H9 (cell line): Measurements from ENCODE around the gene F3. TPM values are rescaled to one million over a fixed set of nuclear protein-coding genes. Genes with fewer than 3 reads are reported as not detected.

Experiments used
- DNase-seq: peaks from one replicate; pipeline ENCODE4 v3.0.0-alpha.2; 2017
- H2AFZ ChIP-seq: one replicate; pipeline ENCODE4 v1.6.1; 2013; ENCODE audit warnings: mild to moderate bottlenecking, low read length, control low read depth, moderate library complexity
- H2AK5ac ChIP-seq: 2 replicates; pipeline ENCODE4 v1.6.1; 2013; ENCODE audit warnings: low read length, control low read depth, mixed read lengths; ENCODE audit not compliant: insufficient read length
- H2BK120ac ChIP-seq: one replicate; pipeline ENCODE4 v1.6.1; 2013; ENCODE audit warnings: low read depth, mild to moderate bottlenecking, low read length, control low read depth, inconsistent platforms; ENCODE audit not compliant: poor library complexity, severe bottlenecking
- H2BK12ac ChIP-seq: 2 replicates; pipeline ENCODE4 v1.6.1; 2013; ENCODE audit warnings: low read length, control low read depth, mixed read lengths, low read depth; ENCODE audit not compliant: insufficient read length
- H2BK15ac ChIP-seq: 2 replicates; pipeline ENCODE4 v1.6.1; 2013; ENCODE audit warnings: low read depth, low read length, control low read depth
- H2BK20ac ChIP-seq: one replicate; pipeline ENCODE4 v1.6.1; 2013; ENCODE audit warnings: low read depth, mild to moderate bottlenecking, low read length, control low read depth, inconsistent platforms; ENCODE audit not compliant: poor library complexity, severe bottlenecking
- H2BK5ac ChIP-seq: 2 replicates; pipeline ENCODE4 v1.6.1; 2013; ENCODE audit warnings: low read length, control low read depth, mixed read lengths; ENCODE audit not compliant: insufficient read length
- H3K14ac ChIP-seq: 2 replicates; pipeline ENCODE4 v1.6.1; 2013; ENCODE audit warnings: low read length, control low read depth; ENCODE audit not compliant: insufficient read depth
- H3K18ac ChIP-seq: 2 replicates; pipeline ENCODE4 v1.6.1; 2013; ENCODE audit warnings: low read depth, mild to moderate bottlenecking, mixed read lengths, low read length, control low read depth; ENCODE audit not compliant: insufficient read length
- H3K23ac ChIP-seq: 2 replicates; pipeline ENCODE4 v1.6.1; 2013; ENCODE audit warnings: low read length, control low read depth, mixed read lengths, low read depth; ENCODE audit not compliant: insufficient read length
- H3K23me2 ChIP-seq: 2 replicates; pipeline ENCODE4 v1.6.1; 2013; ENCODE audit warnings: low read depth, mild to moderate bottlenecking, mixed read lengths, low read length, control low read depth; ENCODE audit not compliant: insufficient read length, poor library complexity, severe bottlenecking
- H3K27ac ChIP-seq: 2 replicates; pipeline ENCODE4 v1.5.1; 2013; ENCODE audit warnings: low read length, control low read depth, mixed read lengths, low read depth; ENCODE audit not compliant: insufficient read length
- H3K27me3 ChIP-seq: 2 replicates; pipeline ENCODE4 v1.6.1; 2013; ENCODE audit warnings: low read length, control low read depth, inconsistent platforms; ENCODE audit not compliant: insufficient read depth
- H3K4ac ChIP-seq: 2 replicates; pipeline ENCODE4 v1.6.1; 2013; ENCODE audit warnings: low read depth, mild to moderate bottlenecking, control low read depth, inconsistent platforms, low read length, moderate library complexity
- H3K4me1 ChIP-seq: 2 replicates; pipeline ENCODE4 v1.6.1; 2013; ENCODE audit warnings: low read length, control low read depth, inconsistent platforms; ENCODE audit not compliant: insufficient read depth
- H3K4me2 ChIP-seq: 2 replicates; pipeline ENCODE4 v1.6.1; 2013; ENCODE audit warnings: low read length, control low read depth, mixed read lengths; ENCODE audit not compliant: insufficient read length, insufficient read depth
- H3K56ac ChIP-seq: 2 replicates; pipeline ENCODE4 v1.6.1; 2013; ENCODE audit warnings: low read depth, mild to moderate bottlenecking, mixed read lengths, low read length, control low read depth; ENCODE audit not compliant: insufficient read length
- H3K79me1 ChIP-seq: 2 replicates; pipeline ENCODE4 v1.6.1; 2013; ENCODE audit warnings: low read depth, mild to moderate bottlenecking, moderate library complexity, low read length, control low read depth, inconsistent platforms; ENCODE audit not compliant: insufficient read depth, poor library complexity, severe bottlenecking
- H3K79me2 ChIP-seq: 2 replicates; pipeline ENCODE4 v1.6.1; 2013; ENCODE audit warnings: low read length, control low read depth, inconsistent platforms; ENCODE audit not compliant: insufficient read depth
- H3K9ac ChIP-seq: 2 replicates; pipeline ENCODE4 v1.6.1; 2013; ENCODE audit warnings: low read length, control low read depth, mixed read lengths; ENCODE audit not compliant: insufficient read length; ENCODE audit errors: extremely low read depth
- H3K9me3 ChIP-seq: one replicate; pipeline ENCODE4 v1.6.1; 2013; ENCODE audit warnings: low read depth, low read length, inconsistent platforms; ENCODE audit not compliant: control insufficient read depth
- H3T11ph ChIP-seq: one replicate; pipeline ENCODE4 v1.6.1; 2013; ENCODE audit warnings: mild to moderate bottlenecking, low read length, control low read depth, inconsistent platforms
- H4K20me1 ChIP-seq: one replicate; pipeline ENCODE4 v1.6.1; 2013; ENCODE audit not compliant: control insufficient read depth, insufficient read length, insufficient read depth
- H4K5ac ChIP-seq: 2 replicates; pipeline ENCODE4 v1.6.1; 2013; ENCODE audit warnings: low read depth, mild to moderate bottlenecking, mixed read lengths, low read length, control low read depth; ENCODE audit not compliant: insufficient read length
- H4K8ac ChIP-seq: replicated peaks from 2 replicates; pipeline ENCODE4 v1.6.1; 2013; ENCODE audit warnings: low read length, control low read depth, mixed read lengths, low read depth; ENCODE audit not compliant: insufficient read length
- H4K91ac ChIP-seq: 2 replicates; pipeline ENCODE4 v1.6.1; 2013; ENCODE audit warnings: low read depth, mild to moderate bottlenecking, moderate library complexity, mixed read lengths, low read length, control low read depth; ENCODE audit not compliant: insufficient read length
- H3K27ac Mint-ChIP-seq, 3 experiments: 2 replicates in 2 of 3; 3 replicates in 1 of 3; pipeline ENCODE4 v1.8.0; 2020 to 2021; ENCODE audit warnings: mixed read lengths in 3 of 3, mild to moderate bottlenecking in 1 of 3, moderate library complexity in 1 of 3
- H3K27me3 Mint-ChIP-seq: 2 replicates; pipeline ENCODE4 v1.8.0; 2021; ENCODE audit warnings: low read depth, mild to moderate bottlenecking, moderate library complexity, mixed read lengths
- H3K36me3 Mint-ChIP-seq, 3 experiments: 2 replicates in 2 of 3; 3 replicates in 1 of 3; pipeline ENCODE4 v1.8.0; 2020 to 2021; ENCODE audit warnings: low read depth in 3 of 3, mixed read lengths in 3 of 3; ENCODE audit not compliant: insufficient read depth in 1 of 3
- H3K4me1 Mint-ChIP-seq, 2 experiments: 2 replicates each; pipeline ENCODE4 v1.8.0; 2020; ENCODE audit warnings: mixed read lengths in 2 of 2
- H3K4me3 Mint-ChIP-seq, 2 experiments: 2 replicates in 1 of 2; 3 replicates in 1 of 2; pipeline ENCODE4 v1.8.0; 2020 to 2021; ENCODE audit warnings: mild to moderate bottlenecking in 2 of 2, mixed read lengths in 2 of 2, moderate library complexity in 1 of 2
- H3K9me3 Mint-ChIP-seq, 2 experiments: 2 replicates in 1 of 2; 3 replicates in 1 of 2; pipeline ENCODE4 v1.8.0; 2020; ENCODE audit warnings: mild to moderate bottlenecking in 2 of 2, mixed read lengths in 2 of 2, moderate library complexity in 1 of 2
- CTCF ChIP-seq: fragments of 200-600 bp; sonication (generic); conservative IDR thresholded peaks from 3 replicates; pipeline ENCODE4 v1.8.0; 2021; ENCODE audit warnings: antibody characterized with exemption, mild to moderate bottlenecking
- WGBS: extraction: QIAGEN DNeasy Blood & Tissue Kit; methylation state at CpG from one replicate; pipeline ENCODE4 v1.1.7; 2013; ENCODE audit warnings: missing lambda C conversion rate, low lambda C conversion rate, mixed read lengths; ENCODE audit not compliant: insufficient read length; ENCODE audit errors: extremely low coverage; 5-methylcytosine and 5-hydroxymethylcytosine counted together
- total RNA-seq: library from RNA; stranded (reverse); gene quantifications from 2 replicates; pipeline ENCODE4 v1.2.1, GENCODE V29; 2021

The F3 gene
- total RNA-seq, 1 experiment from 2014 or later, result 21.7 TPM

- Histone ChIP-seq H4K20me1 (no peaks in the 10 kb centered on the region), H2BK15ac (no peak overlapping the region), H3K56ac (no peak overlapping the region), H3K9me3 (no peaks in the 10 kb centered on the region), H3K79me2 (no peaks in the 10 kb centered on the region), H2AFZ (no peak overlapping the region), H3K27me3 (no peaks in the 10 kb centered on the region), H2AK5ac (no peak overlapping the region), H3K18ac (no peak overlapping the region), H3K27ac (no peak overlapping the region), H2BK5ac (no peak overlapping the region), H4K91ac (no peak overlapping the region), H3K23ac (no peak overlapping the region), H3K4me2 (no peak overlapping the region), H3K4ac (no peak overlapping the region), H2BK12ac (no peak overlapping the region), H2BK120ac (no peak overlapping the region), H3K9ac (no peak overlapping the region), H4K8ac (no peak overlapping the region), H4K5ac (no peak overlapping the region), H2BK20ac (no peak overlapping the region), H3K23me2 (no peaks in the 10 kb centered on the region), H3K4me1 (peaks cover 2% of the 10 kb centered on the region; the same call in 1 of the 2 replicates), H3K79me1 (no peaks in the 10 kb centered on the region), H3T11ph (no peak overlapping the region), H3K14ac (no peak overlapping the region)
- Mint-ChIP-seq H3K27ac (no peak overlapping the region), H3K36me3 (peaks cover 7 to 30% (median 16%) of the 10 kb centered on the region in 3 experiments; a peak in 5 of 7 replicates), H3K9me3 (no peaks in the 10 kb centered on the region), H3K4me3 (no peak overlapping the region), H3K27me3 (no peaks in the 10 kb centered on the region), H3K4me1 (peaks cover 21 to 22% of the 10 kb centered on the region in 2 experiments)
- DNase-seq, result no peak
- peak; percentile 43; the same call in 2 of the 3 replicates for TF ChIP-seq CTCF
- no CpG with 5 or more reads among the region's 1 CpG for WGBS
These were observed 14.0 kb downstream of the F3 start for GRCh38 chr1:94527447-94528031.
